ENCODE results near the gene LYRM1.

GRCh38 chr16:20886320-20886719 lies 14.3 kb upstream of the LYRM1 start:
- TF ChIP-seq CTCF (conservative IDR thresholded peaks at IDR 0.05; ENCODE audit: low read depth, low read length) = no peak
- TF ChIP-seq EZH2 (IDR thresholded peaks at IDR 0.05; ENCODE audit: borderline replicate concordance, low read depth, low read length, poor library complexity, severe bottlenecking) = no peak
